HG02870 (cell line): ENCODE data around the gene TNPO1.

ENCODE experiments used
- ATAC-seq: cut with Tn5 transposase; IDR thresholded peaks from one replicate; pipeline ENCODE4 v1.9.1; 2021; ENCODE audit warnings: mild to moderate bottlenecking, moderate library complexity; ENCODE audit not compliant: unreplicated experiment

TNPO1 gene

DNA sequence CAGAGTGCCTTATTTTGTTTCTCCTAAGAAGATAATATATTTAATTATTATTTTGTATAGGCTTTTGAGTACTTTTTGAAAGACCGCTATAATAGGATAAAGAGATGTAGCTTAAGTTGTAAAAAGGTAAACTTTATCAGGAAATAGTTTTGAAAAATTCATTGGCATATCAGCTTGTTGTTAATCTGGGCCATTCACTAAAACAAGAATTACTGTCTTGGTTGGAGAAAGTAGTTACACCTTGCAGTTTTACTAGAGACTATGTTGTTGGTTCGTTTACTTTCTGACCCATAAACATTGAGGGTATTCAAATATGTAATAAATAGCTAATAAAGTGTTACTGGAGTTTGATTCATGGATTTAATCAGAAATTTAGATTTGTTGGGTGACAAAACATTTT lies 33.7 kb downstream of the TNPO1 start:
- ATAC-seq = no peak

DNA sequence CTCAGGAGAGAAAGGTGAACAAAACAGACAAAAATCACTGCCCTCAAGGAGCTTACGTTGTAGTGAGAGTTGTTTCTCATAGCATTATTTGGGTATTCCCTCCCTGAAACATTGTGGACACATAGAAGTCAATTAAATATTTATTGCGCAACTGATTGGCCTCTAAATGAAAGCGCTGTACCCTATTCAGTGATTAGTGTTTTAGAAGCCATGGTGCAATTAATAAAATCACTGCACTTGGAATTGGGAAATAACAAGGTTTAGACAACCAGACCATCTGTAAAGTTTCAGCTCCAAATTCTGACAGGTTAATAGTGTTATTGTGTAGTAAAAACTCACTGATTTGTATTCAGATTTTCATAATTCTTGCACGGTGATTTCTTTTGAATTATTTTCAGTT lies 35.9 kb downstream of the TNPO1 start:
- ATAC-seq = no peak

DNA sequence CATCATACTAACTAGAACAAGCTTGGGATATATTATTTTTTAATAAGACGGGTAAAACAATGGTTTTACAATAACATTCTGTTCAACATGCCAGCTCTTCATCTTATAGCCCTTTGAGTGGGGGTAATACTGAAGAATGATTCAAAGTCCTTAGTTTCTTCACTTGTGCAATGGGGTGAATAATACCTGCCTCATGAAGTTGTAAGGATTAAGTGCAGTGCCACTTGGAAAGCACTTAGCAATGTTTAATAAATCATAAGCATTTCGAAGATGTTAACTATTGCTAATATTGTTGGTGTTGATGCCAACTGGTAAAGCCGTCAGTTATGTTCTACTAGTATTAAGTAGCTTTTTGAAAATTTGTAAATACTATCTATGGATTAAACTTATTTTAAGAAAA lies 38.0 kb downstream of the TNPO1 start:
- no peak for ATAC-seq

DNA sequence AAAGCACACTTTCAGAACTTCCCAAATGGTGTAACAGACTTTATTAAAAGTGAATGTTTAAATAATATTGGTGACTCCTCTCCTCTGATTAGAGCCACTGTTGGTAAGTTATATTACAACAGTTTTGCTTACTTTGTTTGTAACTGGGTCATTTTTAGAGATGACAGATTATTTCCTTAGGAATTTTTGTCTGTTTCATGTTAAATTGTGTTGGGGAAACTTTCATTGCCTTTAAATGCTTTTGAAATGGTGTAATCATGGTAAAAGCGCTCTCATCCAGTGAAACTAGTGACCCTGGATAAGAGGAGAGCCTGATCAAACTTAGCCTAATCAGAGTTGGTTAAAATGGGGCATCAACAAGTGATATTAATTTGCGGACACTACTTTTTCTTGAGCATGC lies 39.4 kb downstream of the TNPO1 start:
- no peak for ATAC-seq

DNA sequence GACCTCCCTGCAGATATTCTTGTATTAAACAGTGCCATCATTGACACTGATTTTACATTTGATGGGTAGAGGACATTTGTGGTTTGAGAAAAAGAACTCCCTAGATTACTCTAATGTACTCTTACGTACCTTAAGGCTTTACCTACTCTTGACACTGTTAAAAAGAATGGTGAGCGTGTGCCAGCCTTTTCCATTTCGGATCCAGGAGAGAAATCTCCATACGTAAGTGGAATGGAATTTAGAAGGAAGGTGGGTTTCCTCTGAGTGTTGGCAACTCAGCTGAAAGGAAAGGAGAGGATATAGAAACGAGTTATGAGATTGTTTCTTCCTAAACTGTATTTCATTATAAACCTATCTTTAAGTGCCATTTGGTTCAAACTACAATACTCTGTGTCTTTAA lies 40.9 kb downstream of the TNPO1 start:
- no peak for ATAC-seq

DNA sequence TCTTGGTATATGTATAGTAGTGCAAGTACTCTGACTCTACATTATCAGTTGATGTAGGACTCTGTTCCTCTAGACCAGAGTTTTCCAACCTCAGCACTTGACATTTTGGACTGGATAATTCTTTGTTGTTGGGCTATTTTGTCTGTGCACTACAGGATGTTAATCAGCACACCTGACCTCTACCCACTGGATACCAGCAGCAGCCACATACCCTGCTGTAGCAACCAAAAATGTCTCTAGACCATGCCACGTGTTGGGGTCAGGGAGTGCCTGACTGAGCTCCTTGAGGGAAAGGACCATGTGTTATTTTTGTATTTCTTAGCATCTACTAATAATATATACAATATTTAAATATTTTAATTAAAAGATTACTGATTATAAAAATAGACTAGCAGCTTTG lies 42.7 kb downstream of the TNPO1 start:
- ATAC-seq = no peak

DNA sequence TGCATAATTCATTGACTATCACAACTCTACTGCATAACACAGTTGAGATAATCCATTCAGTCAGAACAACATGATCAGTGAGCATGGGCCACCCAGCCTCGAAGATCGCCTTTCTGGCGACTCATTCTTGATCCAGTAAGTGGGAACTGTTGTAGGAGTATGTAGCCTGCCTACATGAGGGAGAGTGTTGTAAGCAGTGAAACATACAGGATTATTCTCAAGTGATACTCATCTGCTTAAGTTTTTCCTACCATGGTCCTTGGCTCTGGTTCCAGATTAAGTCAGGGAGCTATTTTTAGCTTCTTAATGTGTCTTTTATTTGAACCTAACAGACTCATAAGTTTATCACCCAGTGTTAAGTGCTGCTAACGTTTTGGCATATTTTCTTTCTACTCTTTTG lies 44.0 kb downstream of the TNPO1 start:
- ATAC-seq = no peak

DNA sequence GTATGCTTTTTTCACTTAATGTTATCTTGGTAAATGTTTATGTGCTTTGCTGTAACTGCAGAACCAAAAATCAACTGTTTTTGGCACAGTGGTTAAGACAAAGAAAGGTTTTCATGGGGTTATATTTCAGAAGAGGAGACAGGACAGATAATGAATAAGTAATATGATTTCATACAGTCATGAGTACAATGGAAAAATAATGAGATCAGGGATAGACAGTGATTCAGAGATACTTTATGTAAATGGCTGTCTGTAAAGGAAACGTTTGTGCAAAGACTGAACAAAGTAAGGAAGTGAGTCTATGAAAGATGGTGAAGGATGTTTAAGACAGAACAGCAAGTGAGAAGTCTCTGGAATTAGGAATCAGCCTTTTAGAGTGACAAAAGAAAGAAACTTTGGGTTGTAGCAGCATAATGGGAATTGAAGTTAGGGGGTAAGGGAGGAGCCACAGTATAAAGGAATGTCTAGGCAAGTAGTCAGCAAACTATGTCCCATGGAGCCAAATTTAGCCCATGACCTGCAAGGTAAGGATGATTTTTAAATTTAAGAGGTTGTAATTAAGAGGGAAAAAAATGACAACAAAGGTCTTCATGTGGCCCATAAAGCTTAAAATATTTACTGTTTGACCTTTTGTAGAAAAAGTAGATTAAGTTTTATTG lies 55.0 kb downstream of the TNPO1 start:
- no peak for ATAC-seq

DNA sequence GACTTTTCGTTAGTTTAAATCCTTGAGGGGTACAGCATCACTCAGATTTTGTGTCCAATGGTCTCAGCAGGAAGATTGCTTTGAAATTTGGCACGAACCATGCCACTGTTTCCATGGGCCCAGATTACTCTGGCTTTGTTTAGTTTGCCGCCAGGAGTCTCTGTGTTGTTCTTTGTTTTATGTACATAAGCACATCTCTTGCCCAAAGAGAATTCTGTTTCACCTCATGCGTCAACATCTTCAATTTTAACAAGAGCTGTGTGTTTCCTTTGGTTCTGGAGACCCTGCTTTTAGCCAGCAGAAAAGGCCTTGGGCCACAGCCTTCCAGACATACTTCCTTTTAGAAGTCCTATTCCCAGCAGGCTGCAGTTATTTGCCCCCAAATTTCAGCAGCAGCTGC lies 62.4 kb downstream of the TNPO1 start:
- ATAC-seq = no peak

DNA sequence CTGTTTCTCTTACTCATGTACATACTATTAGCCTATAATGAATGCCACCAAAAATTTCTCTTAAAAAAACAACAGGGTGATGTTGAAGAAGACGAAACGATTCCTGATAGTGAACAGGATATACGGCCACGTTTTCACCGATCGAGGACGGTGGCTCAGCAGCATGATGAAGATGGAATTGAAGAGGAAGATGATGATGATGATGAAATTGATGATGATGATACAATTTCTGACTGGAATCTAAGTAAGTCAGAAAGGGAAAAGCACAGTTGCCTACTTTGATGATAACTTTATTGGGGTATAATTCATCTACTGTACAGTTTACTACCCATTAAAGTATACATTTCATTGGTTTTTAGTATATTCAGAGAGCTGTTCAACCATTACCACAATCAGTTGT lies 66.5 kb downstream of the TNPO1 start:
- ATAC-seq = no peak

DNA sequence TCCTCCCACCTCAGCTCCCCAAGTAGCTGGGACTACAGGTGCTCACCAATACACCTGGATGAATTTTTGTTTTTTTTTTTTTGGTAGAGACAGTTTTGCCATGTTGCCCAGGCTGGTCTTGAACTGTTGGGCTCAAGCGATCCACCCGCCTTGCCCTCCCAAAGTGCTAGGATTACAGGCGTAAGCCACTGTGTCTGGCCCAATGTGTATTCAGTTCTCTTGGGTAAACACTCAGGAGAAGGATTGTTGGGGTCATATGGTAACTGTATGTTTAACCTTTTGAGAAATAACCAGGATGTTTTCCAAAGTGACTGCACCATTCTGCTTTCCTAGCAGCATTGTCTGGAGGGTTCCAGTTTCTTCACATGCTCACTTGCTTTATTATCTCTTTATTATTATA lies 67.4 kb downstream of the TNPO1 start:
- ATAC-seq = no peak

DNA sequence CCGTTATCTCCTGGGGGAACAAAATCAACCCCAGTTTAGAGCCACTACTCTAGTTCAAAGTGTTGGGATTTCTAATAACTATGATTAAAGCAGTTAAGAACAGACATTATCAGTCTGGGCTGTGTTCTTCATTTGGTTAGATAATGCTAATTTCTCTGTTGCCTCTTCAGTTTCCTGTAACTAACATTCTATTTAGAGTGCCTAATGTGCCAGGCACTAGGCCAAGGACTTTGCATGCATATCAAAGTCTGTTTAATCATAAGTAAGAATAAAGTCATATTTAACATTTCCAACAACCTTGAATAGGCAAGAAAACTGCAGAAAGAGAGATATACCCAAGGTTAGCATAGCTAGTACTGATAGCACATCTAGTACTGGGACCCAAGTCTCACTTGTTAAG lies 68.4 kb downstream of the TNPO1 start:
- no peak for ATAC-seq

DNA sequence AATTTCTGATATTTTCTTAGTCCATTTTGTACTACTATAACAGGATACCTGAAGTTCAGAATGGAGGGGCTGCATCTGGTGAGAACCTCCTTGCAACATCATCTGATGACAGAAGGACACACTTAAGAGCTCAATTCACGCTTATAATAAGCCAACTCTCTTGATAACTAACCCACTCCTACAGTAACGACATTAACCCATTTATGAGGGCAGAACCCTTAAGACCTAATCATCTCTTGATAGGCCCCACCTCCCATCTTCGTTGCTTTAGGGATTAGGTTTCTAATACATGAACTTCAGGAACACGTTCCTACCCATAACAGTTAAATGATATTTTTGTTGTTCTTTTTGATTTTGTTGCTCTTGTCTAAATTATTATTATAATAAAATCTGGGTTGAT lies 69.4 kb downstream of the TNPO1 start:
- no peak for ATAC-seq

DNA sequence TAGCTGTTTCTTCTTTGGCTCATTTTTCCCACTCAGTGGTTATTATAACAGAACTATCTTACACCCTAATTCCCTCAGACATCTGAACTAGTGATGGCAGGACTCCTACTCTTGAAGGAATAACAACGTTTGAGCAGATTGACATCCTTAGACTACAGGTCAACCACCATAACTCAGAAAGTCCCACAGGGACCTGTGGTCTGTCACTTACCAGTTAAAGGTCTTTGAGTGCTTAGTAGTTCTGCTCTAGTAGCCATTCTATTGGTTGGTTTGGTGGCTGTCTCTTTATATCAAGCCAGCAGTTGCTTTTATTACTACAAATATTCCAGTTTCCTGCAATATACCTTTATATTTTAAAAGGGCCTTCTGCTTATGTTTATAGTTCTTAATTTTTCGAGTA lies 72.1 kb downstream of the TNPO1 start:
- ATAC-seq = no peak

DNA sequence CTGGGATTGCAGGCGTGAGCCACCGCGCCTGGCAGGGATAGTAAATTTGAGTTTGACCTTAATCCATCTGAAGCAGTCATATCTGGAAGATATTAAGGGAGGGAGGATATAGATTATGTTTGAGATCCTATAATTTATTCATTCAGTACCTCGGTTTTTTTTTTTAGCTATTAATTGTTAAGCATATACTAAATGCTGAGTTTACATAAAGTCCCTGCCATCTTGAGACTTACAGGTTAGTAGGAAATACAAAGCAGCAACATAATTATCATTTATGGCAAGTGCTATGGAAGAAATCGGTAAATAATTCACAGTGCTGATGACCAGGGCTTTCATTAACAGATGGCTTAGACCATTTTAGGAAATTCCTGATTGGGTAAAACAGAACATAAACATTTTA lies 72.9 kb downstream of the TNPO1 start:
- no peak for ATAC-seq

DNA sequence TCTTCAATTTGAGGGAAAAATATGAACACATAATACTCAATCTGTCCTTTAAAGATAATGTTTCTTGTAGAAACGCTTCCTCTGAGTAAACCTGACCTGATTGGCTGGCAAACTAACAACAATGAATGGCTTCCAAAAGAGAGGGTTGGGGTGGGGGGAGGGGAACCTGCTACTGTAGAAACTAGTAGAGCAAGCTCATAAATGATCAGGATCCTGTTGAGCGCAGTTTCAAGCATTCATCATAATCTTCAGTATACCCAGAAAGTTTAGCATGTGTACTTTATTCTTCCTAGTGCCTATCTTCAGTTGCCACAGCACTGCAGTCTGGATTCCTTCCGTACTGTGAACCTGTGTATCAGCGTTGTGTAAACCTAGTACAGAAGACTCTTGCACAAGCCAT lies 76.4 kb downstream of the TNPO1 start:
- no peak for ATAC-seq

DNA sequence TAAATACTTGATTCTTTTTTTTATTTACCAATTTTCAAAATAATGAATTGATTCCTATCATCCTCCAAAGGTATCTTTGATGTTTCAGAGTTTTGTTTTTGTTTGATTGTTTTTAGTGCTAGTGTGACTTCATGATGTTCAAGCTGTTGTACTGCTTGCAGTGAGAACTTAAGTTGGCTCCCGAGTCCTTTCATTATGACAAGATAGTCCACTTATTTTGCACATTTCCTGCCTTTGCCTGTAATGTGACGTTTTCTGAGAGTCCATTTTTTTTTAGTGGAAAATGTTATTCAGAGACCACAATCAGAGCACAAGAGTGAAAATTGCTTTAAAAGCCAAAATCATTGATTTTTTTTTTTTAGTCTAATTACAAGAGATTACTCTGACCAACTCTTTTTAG lies 79.3 kb downstream of the TNPO1 start:
- no peak for ATAC-seq

DNA sequence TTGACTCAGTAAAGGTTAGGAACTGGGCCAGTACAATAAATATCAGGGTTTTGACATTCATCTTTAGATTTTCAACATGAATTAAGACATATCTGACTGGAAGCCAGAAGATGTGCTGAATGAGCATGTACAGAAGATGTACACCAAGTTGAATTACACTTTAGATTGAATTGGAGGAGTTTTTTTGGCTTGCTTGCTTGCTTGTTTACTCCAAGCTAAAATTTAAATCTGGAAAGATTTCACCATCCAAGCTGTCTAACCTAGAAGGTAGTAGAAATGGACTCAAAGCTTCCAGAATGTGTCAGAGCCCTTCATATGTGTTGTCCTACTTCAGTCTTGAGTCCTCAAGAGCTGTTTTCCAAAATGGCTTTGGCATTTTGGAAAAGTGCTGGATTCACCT lies 90.3 kb downstream of the TNPO1 start:
- no peak for ATAC-seq

DNA sequence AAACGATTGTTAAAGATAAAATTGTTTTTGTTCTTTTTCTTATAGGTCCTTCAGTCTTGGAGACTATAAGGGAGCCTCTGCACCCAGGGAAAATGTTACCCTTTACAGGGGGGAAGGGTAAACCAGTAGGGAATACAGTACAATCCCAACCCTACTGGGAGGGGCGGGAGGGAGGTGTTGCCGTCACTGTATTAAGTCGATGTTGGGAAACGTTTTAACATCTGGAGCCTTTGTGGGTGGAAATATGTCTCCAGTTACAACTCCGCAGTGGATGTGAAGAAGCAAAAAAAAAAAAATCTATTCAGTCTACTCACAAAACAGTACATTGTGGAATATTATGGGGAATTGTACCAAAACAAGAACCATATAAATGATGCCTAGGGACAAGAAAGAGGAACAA lies 92.2 kb downstream of the TNPO1 start:
- ATAC-seq = no peak

DNA sequence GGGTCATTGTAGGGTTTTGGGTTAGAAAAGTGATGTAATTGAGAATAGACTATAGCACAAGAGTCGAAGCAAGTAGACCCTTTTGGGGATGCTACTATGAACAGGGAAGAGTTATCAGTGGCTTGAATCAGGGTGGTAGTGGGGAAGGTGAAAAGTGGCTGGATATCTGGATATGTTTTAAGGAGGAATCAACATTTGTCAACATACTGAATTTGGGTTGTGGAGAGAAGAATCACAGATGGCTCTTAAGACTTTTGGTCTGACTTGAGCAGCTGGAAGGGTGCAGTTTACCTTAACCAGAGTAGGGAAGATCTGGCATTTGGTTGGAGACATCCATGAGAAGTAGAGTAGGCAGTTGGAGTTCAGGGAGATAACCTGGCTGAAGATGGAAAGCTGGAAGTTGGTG lies 100.9 kb downstream of the TNPO1 start:
- no peak for ATAC-seq

DNA sequence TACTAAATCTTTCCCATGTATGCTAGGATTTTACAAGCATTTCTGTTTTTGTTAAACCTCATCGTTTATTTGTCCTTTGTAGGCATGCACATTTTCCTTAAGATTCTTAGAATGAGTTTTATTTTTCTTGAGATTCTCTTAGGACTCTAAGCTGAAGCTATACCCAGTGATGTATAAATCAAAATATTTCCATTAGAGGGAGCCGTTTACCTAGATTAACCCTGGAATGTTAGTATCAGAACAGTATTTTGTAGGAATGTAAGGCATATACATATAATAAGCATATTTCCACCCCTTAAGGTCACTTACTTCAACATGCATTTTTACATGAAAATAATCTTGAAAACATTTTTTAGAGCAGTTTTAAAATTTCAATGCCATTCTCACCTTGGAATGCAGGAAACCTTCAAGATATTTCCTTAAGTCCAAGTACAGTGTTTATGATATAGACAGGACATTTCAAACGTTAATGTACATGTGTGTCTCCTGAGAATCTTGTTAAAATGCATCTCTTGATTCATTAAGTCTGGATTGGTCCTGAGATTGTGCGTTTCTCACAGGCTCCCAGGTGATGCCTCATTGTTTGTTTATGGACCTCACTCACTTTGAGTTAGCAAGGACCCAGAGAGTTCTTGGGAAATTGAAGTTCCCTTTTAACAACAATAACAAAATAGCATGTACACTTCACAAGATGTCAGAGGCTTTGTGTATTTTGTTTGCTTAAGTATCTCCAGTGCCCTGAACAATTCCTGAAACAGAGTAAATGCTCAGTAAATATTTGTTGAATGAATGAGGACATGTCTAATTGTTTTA lies 104.4 kb downstream of the TNPO1 start:
- no peak for ATAC-seq

DNA sequence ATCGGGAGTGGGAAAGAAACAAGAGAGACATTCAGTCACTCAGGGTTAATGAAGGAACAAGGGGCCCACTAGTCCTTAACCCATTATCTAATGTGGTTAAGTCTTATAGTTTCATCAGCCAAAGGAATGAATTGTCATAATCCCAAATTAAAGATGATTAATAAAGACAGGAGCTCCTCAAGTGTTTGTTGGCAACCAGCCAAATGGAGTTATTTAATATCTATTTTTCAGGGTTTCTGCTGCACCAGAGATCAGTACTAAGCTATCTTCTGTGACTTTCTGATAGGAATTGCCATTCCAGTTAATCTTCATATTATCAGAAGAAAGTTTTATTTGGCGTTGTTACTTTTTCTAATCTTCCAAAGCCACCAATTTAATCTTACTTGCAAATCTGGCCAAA lies 105.4 kb downstream of the TNPO1 start:
- no peak for ATAC-seq

DNA sequence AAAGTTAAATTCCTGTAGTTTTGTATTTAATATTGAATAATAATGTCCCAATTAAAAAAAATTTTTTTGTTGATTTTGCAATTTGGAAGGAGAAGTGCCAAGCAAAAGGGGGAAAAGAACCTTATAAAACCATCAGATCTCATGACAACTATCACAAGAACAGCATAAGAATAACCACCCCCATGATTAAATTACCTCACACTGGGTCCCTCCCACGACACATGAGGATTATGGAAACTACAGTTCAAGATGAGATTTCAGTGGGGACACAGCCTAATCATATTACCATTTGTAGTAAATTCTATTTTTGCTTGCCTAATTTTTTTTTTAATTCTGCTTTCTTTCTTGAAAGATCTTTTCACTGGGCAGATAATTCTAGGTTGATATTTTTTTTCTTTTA lies 106.0 kb downstream of the TNPO1 start:
- ATAC-seq = no peak
